GM12878 (cell line): ENCODE measurements around the gene MEIS2.

Experiments
- CTCF ChIP-seq, 3 experiments: IDR thresholded peaks in 2 of 3; conservative IDR thresholded peaks in 1 of 3; 2 replicates each; pipeline ENCODE4 v1.5.1; 2011; ENCODE audit warnings: low read depth in 3 of 3, low read length in 3 of 3, mild to moderate bottlenecking in 3 of 3, control low read depth in 2 of 3, moderate library complexity in 2 of 3, inconsistent platforms in 1 of 3, mixed read lengths in 1 of 3; ENCODE audit not compliant: control insufficient read depth in 2 of 3, insufficient read depth in 1 of 3; ENCODE audit errors: extremely low read depth in 1 of 3
- EP300 ChIP-seq, 2 experiments: fragments of 150-350 bp in 1 of 2; IDR thresholded peaks; 2 replicates each; pipeline ENCODE4 v1.6.1; 2011 to 2012; ENCODE audit warnings: low read depth in 2 of 2, low read length in 2 of 2, borderline replicate concordance in 1 of 2, improper control_type of control experiment in 1 of 2, inconsistent platforms in 1 of 2; ENCODE audit not compliant: control insufficient read depth in 1 of 2
- PML ChIP-seq: IDR thresholded peaks from 2 replicates; pipeline ENCODE4 v1.6.1; 2012; ENCODE audit warnings: low read length, inconsistent platforms
- POLR2A ChIP-seq: IDR thresholded peaks from 2 replicates; pipeline ENCODE4 v1.6.1; 2011; ENCODE audit warnings: low read depth, mild to moderate bottlenecking, low read length

GRCh38 chr15:37014566-37014965 is 85.8 kb downstream of the MEIS2 start:
- TF ChIP-seq CTCF (IDR thresholded peaks at IDR 0.05 in 2 of 3, conservative IDR thresholded peaks at IDR 0.05 in 1 of 3; ENCODE audit: control insufficient read depth in 2 of 3, extremely low read depth in 1 of 3, insufficient read depth in 1 of 3, low read depth in 3 of 3, low read length in 3 of 3) = no peak
- no peak for TF ChIP-seq PML
- TF ChIP-seq EP300 (IDR thresholded peaks at IDR 0.05; ENCODE audit: borderline replicate concordance in 1 of 2, control insufficient read depth in 1 of 2, low read depth in 2 of 2, low read length in 2 of 2) = no peak
- no peak for TF ChIP-seq POLR2A
